SKM-1 (cell line): ENCODE data around the gene RNF6.
A peak's percentile ranks its signal among the peaks of the same experiment; 100 is the strongest.

Source experiments
- DNase-seq: peaks from one replicate; lab custom pipeline; 2025; ENCODE audit not compliant: unreplicated experiment; lab: John Stamatoyannopoulos, UW

RNF6 gene

DNA sequence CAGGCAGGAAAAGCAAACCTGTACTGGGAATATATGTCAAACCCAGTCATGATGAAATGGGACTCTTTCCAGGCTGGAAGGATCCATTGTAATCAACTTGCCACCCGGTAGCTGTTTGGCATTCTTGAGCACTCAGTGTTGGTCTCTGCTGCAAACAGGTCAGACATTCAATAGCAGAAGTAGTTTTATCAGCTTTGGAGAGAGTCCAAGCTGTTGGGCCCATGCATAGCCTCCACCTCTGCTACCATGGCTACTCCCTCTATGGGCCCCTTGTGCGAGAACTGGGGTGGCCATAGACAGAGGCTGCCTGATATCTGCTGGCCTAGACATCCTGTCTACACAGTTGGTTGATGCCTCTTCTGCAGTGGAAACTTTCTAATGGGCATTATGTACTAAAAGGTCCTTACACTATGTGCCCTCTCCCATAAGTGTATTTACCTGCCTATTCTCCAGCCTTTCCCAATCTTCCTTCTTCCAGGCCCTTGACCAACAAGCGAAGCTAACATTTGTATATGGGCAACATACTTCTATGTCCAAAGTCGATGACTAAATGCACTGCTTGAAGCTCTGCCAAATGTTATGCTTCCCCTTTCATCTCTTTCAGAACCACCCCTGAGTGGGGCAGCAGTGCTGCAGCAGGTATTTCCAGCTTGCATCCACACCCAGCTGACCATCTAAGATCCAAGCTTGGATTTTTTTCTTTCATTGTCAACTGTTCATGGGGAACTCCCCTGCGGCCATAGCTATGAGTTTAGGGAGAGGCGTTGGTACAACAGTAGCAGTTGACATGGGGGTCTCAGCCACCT, 5.3 kb upstream of the RNF6 start:
- DNase-seq = no peak

DNA sequence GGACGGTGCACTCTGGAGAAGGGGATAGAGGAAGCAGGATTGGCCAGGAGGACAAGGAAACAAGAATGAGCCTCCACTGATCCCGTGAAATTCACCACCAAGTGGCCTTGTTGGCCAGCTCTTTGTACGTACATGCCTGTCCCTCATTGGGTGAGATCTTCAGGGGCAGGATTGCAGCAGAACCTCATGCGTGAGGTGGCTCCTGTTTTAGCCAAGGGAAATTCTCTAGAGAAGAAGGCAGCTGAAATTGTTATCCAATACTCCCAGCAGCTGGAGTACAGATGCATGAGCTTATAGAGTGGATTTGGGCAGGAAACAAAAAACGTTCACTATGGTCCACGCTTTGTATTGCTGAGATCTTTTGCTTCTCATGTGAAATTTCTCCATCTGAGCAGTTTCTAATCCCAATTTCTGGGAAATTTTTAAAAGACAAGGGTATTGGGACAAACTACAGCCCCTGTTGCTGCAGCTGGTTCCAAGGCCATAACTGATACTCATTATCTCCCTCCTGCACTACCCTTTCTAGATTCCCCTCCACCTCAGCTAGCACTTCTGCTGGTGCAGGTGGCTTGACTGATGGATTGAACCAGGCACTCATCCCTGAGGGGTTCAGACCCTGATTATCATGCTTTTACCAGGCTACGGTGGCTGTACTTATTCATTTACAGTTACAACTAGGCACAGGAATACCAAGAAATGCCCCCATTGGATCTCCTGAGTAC, 3.9 kb upstream of the RNF6 start:
- DNase-seq = no peak

DNA sequence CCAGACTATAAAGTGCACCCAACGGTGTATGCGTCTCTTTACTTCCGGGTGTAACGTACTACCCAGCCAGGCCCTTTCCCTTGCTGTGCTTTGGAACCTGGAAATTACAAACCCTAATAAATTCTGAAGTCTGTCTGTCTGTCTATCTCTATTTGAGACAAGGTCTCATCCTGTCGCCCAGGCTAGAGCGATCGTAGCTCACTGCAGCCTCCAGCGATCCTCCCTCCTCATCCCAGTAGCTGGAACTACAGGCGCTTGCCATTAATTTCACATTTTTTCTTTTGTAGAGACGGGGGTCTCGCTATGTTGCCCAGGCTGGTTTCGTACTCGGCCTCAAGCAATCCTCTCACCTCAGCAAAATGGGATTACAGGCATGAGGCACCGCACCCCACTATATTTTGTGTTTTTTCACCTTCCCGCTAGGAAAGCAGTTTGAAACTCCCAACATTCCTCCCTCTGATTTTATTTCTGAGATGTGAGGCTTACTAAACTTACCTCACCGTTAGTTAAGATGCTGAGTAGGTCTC, 469 bp upstream of the RNF6 start:
- DNase-seq = no peak

DNA sequence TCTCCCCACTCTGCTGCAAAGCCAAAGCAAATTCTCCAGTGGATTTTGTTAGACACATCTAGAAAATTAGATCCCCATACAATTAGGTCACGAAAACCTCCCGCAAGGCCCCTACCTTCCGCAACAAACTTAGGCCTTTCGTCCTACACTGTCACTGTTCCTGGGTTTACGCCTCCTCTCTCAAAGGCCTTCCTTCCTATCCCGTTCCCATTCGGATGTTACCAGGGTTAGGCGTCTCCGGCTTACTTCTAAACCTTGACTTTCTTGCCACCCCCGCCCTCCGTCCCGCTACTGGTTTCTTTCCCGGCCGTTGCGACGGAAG, 754 bp downstream of the RNF6 start:
- DNase-seq = peak; percentile 62

DNA sequence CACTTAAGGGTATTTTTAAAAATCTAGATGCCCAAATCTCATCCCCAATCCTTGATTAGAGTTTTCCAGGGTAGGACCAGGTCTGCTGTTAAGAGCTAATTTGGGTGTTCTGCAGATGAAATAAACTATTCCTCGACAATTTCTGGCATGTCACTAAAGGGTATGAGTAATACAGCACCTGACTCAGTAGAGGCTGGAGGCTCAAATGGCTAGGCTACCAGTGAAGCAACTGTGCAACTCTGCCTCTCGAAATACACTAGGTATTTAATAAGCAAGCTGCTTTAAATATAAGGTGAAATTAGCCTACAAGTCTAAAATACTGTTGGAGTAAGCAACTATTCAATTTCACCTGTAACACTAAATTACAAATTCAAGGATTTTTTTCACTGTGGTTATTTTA, 1.5 kb downstream of the RNF6 start:
- no peak for DNase-seq

DNA sequence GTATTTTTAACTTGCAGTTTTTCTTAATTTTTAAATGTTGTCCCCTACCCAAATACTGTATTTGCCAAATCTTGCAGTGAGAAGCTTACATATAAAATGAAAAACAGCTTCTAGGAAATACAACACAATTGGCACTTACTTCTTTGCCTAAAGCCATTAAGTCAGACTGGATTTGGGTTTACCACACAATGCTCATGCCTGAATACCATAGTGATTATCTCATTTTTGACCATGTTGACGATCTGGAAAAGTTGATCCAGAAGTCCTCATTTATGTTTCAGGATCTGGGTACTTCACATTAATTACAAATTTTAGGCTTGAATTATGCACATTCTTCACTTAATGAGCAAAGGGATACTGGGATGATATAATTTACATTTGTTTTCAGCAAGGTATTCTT, 2.4 kb downstream of the RNF6 start:
- DNase-seq = no peak

DNA sequence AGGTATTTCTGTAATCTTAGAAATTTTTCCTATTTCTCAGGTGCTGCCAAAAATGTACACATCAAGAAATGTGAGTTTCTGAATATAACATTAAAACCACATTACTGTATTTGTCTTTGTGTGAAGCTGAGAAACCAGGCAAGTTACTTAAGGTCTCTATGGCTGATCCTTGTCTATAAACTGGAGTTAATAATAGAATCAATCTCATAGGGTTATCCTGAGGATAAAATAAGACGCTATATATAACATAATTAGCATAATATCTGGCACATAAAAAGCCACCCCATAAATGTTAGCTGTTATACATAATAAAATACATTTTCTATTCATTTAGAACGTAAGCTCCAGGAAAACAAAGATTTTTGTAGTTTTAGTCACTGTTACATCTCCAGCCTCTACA, 6.1 kb downstream of the RNF6 start:
- DNase-seq = no peak

DNA sequence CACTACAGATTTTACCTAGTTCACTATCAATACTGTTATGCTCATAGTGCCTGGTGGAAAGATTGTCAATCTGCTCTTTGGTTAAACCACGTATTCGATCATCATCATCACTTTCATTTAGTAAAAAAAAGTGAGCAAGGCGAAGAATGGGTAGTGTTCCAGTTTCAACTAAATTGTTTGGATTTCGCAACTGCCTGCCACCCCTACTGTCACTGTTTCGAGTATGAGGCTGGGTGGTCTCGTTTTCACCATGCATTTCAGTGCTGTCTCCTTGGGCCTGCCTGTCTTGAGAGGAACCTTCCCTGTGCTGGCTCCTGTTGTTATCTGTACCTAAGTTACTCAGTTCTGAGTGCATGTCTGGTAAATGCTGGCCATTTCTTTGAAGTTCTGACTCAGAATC, 8.1 kb downstream of the RNF6 start:
- no peak for DNase-seq

DNA sequence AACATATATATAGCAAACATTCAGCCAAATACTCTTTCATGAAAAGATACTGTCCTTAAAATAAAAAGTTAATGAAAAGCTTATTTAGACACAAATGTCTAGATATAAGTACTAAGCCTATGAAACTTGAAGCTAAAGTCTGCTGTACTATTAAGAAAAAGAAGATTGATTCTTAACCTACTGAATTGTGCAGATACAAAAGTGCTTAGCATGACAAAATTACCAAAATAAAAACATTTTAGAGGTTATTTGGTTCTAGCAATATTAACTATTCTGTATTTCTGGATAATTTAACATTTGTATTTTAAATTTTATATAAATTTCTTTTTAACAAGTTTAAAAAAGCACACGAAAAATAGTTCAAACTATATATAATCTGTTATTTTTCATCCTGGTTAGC, 8.8 kb downstream of the RNF6 start:
- DNase-seq = no peak

DNA sequence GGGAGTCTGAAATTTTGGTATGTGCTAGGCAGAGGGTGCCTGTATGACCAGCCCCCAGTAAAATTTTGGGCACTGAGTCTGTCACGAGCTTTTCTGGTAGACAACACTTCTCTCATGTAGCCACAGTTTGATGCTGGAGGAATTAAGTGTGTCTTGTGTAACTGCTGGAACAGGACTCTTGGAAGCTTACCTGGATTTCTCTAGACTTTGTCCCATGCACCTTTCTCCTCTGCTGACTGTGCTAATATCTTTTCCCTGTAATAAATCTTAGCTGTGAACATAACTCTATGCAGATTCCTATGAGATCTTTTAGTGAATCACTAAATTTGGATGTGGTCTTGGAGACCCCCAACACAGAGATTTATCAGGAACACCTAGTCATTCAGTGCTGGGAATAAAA, 13.8 kb downstream of the RNF6 start:
- no peak for DNase-seq

DNA sequence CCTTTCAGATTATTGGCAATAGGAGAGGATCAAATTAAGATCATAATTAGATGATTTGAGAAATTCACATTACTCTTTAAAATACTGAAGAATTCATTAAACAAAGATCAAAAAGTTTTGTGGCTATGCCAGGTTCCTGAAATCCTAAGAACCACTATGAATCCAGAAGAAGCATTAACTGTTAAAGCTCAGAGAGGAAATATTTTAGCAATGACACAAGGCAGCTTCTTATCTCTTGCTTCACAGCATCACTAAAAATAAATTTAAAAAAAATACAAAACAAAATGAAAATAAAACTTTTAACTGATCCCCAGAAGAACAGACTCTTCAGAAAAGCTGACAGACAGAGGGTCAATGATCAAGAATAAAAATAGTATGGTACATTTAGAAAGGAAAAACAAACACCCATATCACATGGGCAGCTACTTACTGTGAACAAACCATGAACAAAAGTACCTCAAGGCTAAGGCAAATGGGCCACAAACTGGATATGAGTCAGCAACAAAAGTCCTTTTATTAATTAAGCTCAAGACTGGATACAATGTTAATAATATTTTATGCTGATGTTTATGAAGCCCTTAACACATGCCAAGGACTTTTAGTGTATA, 19.6 kb downstream of the RNF6 start:
- no peak for DNase-seq

DNA sequence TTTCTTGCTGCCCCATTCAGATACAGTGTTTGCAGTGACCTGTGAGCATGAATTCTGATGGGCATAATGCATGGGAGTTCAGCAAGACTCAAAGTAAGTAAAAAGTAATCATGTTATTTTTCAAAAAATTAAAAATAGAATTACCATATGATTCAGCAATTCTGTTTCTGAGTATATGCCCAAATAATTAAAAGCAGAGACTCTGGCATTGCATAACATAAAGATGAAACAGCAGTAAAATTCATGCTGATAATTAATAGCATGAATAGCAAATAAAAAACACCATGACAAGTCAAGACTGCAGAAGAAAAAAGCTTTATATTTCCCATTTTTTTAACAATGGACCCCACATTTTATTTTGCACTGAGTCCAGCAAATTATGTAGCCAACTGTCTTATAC, 21.3 kb downstream of the RNF6 start:
- no peak for DNase-seq

DNA sequence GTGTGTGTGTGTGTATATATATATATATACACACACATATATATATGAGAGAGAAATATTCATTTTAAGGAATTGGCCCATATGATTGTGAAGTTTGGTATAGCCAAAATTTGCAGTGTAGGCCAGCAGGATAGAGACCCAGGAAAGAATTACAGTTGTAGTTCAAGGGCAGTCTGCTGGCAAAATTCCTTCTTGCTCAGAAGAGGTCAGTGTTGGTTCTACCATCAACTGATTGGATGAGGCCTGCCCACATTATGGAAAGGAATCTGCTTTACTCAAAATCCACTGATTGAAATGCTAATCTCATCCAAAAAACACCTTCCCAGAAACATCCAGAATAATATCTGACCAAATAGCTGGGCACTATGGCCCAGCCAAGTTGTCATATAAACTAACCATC, 24.0 kb downstream of the RNF6 start:
- no peak for DNase-seq

DNA sequence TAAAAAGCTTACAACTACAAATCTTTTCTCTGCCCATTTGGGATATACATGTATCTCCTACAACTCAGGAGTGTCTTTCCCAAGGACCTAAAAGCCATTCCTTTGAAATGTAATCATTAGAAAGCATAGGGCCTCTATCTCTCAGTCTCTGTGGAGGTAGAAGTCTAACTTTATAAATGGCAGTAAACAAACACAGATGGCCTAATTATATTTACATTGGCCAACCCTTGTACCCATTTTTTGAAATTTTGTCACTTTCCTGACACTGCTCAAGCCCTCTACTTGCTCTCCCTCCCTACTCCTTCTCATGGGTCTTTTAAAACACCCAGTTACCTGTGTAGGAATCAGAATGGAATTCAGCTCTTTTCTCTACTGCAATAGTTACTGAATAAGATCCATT, 24.8 kb downstream of the RNF6 start:
- DNase-seq = no peak

DNA sequence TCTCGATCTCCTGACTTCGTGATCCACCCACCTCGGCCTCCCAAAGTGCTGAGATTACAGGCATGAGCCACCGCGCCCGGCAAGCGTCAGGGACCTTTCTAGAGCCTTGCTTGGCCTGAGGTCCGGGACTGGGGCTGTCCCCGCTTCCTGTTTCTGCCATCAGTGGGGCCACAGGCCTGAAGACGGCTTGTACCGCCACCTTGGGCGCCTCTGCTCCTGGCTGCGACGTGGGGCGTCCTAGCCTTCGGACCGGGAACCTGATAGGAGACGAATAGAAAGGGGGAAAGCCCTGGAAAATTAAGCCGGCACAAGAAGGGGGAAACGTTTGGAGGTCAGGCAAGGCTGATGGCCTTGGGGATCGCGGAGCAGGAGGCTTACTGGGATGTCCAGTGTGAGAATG, 35.1 kb downstream of the RNF6 start:
- no peak for DNase-seq

DNA sequence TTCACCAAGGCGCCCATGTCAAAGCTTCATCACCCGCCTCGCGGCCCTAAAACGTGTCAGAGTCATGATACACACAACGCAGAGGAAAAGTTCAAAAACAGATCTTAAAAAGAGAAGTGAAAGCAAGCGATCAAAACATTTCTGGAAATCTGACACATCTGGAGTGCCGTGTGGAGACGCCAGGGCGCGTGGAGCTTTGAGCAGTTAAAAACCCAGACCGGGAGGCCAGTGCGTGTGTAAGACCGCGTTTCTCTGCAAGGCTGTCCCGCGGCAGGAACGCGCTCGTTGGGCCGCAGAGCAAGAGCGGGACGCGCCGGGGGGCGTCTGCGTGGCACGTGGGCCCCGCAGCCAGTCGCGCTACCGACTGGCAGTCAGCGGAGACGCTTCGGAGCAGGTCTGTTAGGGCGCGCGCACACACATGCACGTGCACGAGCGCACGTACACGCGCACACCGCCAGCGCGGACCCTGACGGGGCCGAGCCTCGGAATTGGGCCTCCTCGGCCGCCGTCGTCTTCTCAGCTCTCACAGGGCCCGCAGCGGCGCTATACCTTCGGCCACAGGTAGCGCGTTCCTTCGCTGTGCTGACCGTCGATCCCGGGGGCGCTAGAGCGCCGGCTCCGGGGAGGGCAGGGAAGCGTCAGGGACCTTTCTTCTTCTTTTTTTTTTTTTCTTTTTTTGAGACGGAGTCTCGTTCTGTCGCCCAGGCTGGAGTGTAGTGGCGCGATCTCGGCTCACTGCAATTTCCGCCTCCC, 35.8 kb downstream of the RNF6 start:
- DNase-seq = peak; percentile 79

DNA sequence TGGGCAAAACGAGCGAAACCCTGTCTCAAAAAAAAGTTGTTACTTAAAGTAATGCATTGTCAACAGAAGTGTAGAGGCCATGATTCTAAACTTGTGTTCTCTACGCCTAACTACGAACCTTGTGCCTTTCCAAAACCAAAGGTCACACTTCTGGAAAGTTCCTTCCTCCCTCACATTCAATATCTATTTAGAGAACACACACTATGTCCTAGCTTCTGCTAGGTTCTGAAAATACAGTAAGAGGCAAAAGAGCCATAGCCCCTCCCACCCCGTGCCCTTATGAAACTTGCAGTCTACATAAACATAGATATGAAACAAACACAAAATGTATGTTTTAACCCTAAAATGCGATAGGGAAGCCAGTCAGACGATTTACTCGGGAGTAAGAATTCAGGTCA, 36.4 kb downstream of the RNF6 start:
- no peak for DNase-seq

DNA sequence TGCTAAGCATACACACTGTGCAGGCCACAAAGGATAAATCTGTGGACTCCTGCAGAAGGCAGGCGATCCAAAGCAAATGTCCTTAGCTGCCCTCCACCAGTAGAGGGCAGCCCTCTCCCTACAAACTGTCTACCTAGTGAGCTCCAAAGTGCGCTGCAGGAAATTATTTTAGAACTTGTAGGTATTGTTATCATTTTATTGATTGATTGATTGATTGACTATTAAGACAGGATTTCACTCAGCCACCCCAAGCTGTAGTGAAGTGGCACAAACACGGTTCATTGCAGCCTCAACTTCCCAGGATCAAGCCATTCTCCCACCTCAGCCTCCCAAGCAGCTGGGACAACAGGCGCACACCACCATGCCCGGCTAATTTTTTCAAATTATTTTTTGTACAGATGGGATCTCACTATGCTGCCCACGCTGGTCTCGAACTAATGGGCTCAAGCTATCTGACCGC, 37.3 kb downstream of the RNF6 start:
- peak; percentile 38 for DNase-seq

DNA sequence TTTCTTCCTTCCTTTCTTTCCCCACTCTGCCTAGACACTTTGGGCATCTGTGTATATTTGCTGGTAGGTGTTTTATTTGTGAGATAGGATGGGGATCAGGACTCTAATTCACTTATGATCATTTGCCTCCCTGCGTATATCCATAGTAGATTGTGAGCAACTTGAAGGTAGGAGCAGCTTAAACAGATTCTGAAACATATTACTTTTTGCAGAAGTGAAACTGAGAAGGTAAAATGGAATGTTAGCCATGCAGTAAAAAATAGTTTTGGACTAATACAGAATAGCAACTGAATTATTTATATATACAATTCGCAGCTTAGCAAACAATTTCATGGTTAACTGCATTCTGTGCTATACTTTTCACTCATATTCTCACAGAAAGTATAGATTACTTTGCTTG, 38.7 kb downstream of the RNF6 start:
- no peak for DNase-seq

DNA sequence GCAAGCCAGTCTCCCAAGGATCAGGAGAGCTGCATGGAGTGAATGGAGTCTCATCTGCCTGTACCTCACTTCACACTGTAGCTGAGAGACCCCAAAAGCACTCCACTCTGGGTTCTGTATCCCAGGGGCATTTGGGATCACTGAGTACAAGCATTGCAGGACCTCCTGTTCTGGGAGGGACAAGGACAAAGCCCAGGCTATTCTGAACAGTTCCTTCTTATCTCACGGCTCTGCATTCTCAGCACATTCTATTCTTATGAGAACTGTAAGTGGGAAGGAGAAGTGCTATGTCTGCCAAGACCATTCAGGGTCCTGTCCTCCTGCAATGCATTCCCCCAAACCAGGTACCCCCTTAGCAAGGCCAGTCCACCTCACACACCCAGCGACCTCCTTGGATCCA, 42.8 kb downstream of the RNF6 start:
- DNase-seq = no peak

DNA sequence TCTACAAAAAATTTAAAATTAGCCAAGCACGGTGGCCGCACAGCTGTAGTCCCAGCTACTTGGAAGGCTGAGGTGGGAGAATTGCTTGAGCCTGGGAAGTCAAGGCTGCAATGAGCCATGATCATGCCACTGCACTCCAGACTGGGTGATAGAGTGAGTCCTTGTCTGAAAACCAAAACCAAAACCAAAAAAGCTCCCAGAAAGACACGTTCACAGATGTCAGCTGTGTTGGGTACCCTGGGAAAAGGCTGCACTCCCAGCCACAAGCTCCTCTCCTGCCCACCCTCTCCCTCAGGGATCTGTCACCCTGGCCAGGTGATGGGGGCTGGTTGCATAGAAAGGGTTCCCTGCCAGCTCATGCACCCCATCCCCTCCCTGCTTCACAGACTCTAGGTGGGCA, 53.3 kb downstream of the RNF6 start:
- DNase-seq = no peak
